IMR-90 (cell line): ENCODE data around the gene PCDHB10. TPM values are rescaled to one million over a fixed set of nuclear protein-coding genes. Genes with fewer than 3 reads are reported as not detected.

ENCODE experiments used
- ATAC-seq: fragments of 200-7000 bp; cut with Tn5 transposase; 2 replicates; pipeline ENCODE4 v1.9.1; 2020; ENCODE audit warnings: low read depth, mild to moderate bottlenecking, moderate library complexity
- BruUV-seq: library from RNA; stranded (reverse); fragments of 400-500 nt; replicated peaks from 2 replicates; lab custom pipeline; 2021; lab: Mats Ljungman, UMichigan
- CTCF ChIA-PET: fragments of 300-600 bp; formaldehyde crosslinking; extraction: SDS; loops from one replicate; lab custom pipeline; 2021; ENCODE audit warnings: antibody characterized with exemption; lab: Yijun Ruan, JAX
- POLR2A ChIA-PET: fragments of 300-600 bp; sonication (Branson Sonifier 250); formaldehyde crosslinking; loops from one replicate; lab custom pipeline; 2022; ENCODE audit warnings: antibody characterized with exemption; ENCODE audit not compliant: unreplicated experiment; lab: Charles Lee
- DNase-seq: peaks from one replicate; pipeline ENCODE4 v3.0.0; 2013
- H2AFZ ChIP-seq: replicated peaks from 2 replicates; pipeline ENCODE3; 2013; ENCODE audit warnings: low read length, mild to moderate bottlenecking; ENCODE audit not compliant: poor library complexity
- H2AK5ac ChIP-seq: 2 replicates; pipeline ENCODE4 v1.6.1; 2013; ENCODE audit warnings: low read depth, low read length, inconsistent platforms
- H2AK9ac ChIP-seq: replicated peaks from 2 replicates; pipeline ENCODE3; 2013; ENCODE audit warnings: mild to moderate bottlenecking, low read depth, low read length, moderate library complexity; ENCODE audit not compliant: poor library complexity
- H2BK120ac ChIP-seq: 2 replicates; pipeline ENCODE4 v1.6.1; 2013; ENCODE audit warnings: low read depth, low read length, inconsistent platforms
- H2BK15ac ChIP-seq: 3 replicates; pipeline ENCODE4 v1.6.1; 2013; ENCODE audit warnings: low read depth, low read length, inconsistent platforms
- H2BK20ac ChIP-seq: 2 replicates; pipeline ENCODE4 v1.6.1; 2013; ENCODE audit warnings: low read depth, mild to moderate bottlenecking, inconsistent platforms, low read length, moderate library complexity
- H2BK5ac ChIP-seq: 2 replicates; pipeline ENCODE4 v1.6.1; 2013; ENCODE audit warnings: mild to moderate bottlenecking, low read depth, low read length, inconsistent platforms; ENCODE audit not compliant: poor library complexity, severe bottlenecking
- H3K14ac ChIP-seq: replicated peaks from 2 replicates; pipeline ENCODE4 v1.6.1; 2013; ENCODE audit warnings: low read depth, low read length, inconsistent platforms
- H3K18ac ChIP-seq: 2 replicates; pipeline ENCODE4 v1.6.1; 2013; ENCODE audit warnings: low read depth, low read length, control low read depth
- H3K23ac ChIP-seq: 2 replicates; pipeline ENCODE4 v1.6.1; 2013; ENCODE audit warnings: low read depth, low read length, inconsistent platforms
- H3K27ac ChIP-seq: 2 replicates; pipeline ENCODE4 v1.5.1; 2013; ENCODE audit warnings: mild to moderate bottlenecking, control low read depth, low read length; ENCODE audit not compliant: insufficient read depth
- H3K27me3 ChIP-seq: 2 replicates; pipeline ENCODE4 v1.6.1; 2013; ENCODE audit warnings: low read length; ENCODE audit not compliant: control insufficient read depth, insufficient read depth
- H3K36me3 ChIP-seq: 2 replicates; pipeline ENCODE4 v1.6.1; 2013; ENCODE audit warnings: low read length, mixed read lengths; ENCODE audit not compliant: control insufficient read depth, insufficient read depth
- H3K4ac ChIP-seq: 2 replicates; pipeline ENCODE4 v1.6.1; 2013; ENCODE audit warnings: low read depth, low read length, inconsistent platforms
- H3K4me1 ChIP-seq: 2 replicates; pipeline ENCODE4 v1.6.1; 2013; ENCODE audit warnings: low read length, mixed read lengths; ENCODE audit not compliant: control insufficient read depth, insufficient read depth
- H3K4me2 ChIP-seq: 2 replicates; pipeline ENCODE4 v1.6.1; 2013; ENCODE audit warnings: low read depth, mild to moderate bottlenecking, control low read depth, low read length, moderate library complexity
- H3K4me3 ChIP-seq: 2 replicates; pipeline ENCODE4 v1.5.1; 2013; ENCODE audit warnings: low read depth, mild to moderate bottlenecking, control low read depth, low read length, moderate library complexity; ENCODE audit not compliant: insufficient read depth
- H3K56ac ChIP-seq: 2 replicates; pipeline ENCODE4 v1.6.1; 2013; ENCODE audit warnings: low read length, inconsistent platforms; ENCODE audit not compliant: insufficient read depth; ENCODE audit errors: extremely low read depth
- H3K79me1 ChIP-seq, 2 experiments: 2 replicates each; pipeline ENCODE4 v1.6.1; 2013; ENCODE audit warnings: low read length in 2 of 2, inconsistent platforms in 1 of 2, low read depth in 1 of 2
- H3K9ac ChIP-seq: 2 replicates; pipeline ENCODE4 v1.6.1; 2013; ENCODE audit warnings: low read depth, low read length, control low read depth
- H3K9me1 ChIP-seq: 2 replicates; pipeline ENCODE4 v1.6.1; 2013; ENCODE audit warnings: low read length, inconsistent platforms; ENCODE audit not compliant: insufficient read depth
- H3K9me3 ChIP-seq: 2 replicates; pipeline ENCODE4 v1.6.1; 2013; ENCODE audit warnings: low read length; ENCODE audit not compliant: control insufficient read depth, insufficient read depth
- H4K20me1 ChIP-seq: 2 replicates; pipeline ENCODE4 v1.6.1; 2013; ENCODE audit warnings: low read length, inconsistent platforms; ENCODE audit not compliant: insufficient read depth
- H4K5ac ChIP-seq: 2 replicates; pipeline ENCODE4 v1.6.1; 2013; ENCODE audit warnings: mild to moderate bottlenecking, low read depth, low read length, control low read depth
- H4K8ac ChIP-seq, 2 experiments: 2 replicates each; pipeline ENCODE4 v1.6.1; 2013; ENCODE audit warnings: low read depth in 2 of 2, low read length in 2 of 2, control low read depth in 1 of 2, inconsistent platforms in 1 of 2
- H4K91ac ChIP-seq: 2 replicates; pipeline ENCODE4 v1.6.1; 2013; ENCODE audit warnings: low read depth, low read length, inconsistent platforms; ENCODE audit not compliant: insufficient read depth
- CTCF ChIP-seq: conservative IDR thresholded peaks from 2 replicates; pipeline ENCODE4 v1.5.1; 2012; ENCODE audit warnings: mild to moderate bottlenecking, low read depth, low read length, improper control_type of control experiment
- MAFK ChIP-seq: IDR thresholded peaks from 2 replicates; pipeline ENCODE4 v1.6.1; 2012; ENCODE audit warnings: low read depth, low read length, improper control_type of control experiment
- NFE2L2 ChIP-seq: fragments of 150-350 bp; IDR thresholded peaks from 2 replicates; pipeline ENCODE4 v1.6.1; 2016; ENCODE audit warnings: low read depth, mild to moderate bottlenecking, low read length
- RAD21 ChIP-seq: IDR thresholded peaks from 2 replicates; pipeline ENCODE4 v1.6.1; 2012; ENCODE audit warnings: low read length, improper control_type of control experiment
- RCOR1 ChIP-seq: IDR thresholded peaks from 2 replicates; pipeline ENCODE4 v1.6.1; 2012; ENCODE audit warnings: mild to moderate bottlenecking, low read length, improper control_type of control experiment; ENCODE audit not compliant: insufficient replicate concordance
- WGBS, 2 experiments: methylation state at CpG; one replicate each; pipeline versions ENCODE4 v1.1.5 to v1.1.7; 2013; ENCODE audit warnings: missing lambda C conversion rate in 2 of 2; ENCODE audit not compliant: insufficient read length in 1 of 2; ENCODE audit errors: extremely low coverage in 2 of 2; 5-methylcytosine and 5-hydroxymethylcytosine counted together
- dilution Hi-C: fragments of 300-500 bp; cut with HindIII; formaldehyde crosslinking; loops from one replicate; pipeline ENCODE4 v1.14.3; 2018; ENCODE audit warnings: low sequenced_read_pairs; ENCODE audit not compliant: unreplicated experiment
- in situ Hi-C: fragments of 300-500 bp; cut with MboI; formaldehyde crosslinking; loops from 3 replicates; pipeline ENCODE4 v1.14.3; 2019; ENCODE audit warnings: low sequenced_read_pairs, inconsistent platforms, mixed read lengths
- intact Hi-C: fragments of 100-400 bp; cut with micrococcal nuclease; formaldehyde crosslinking; loops from 2 replicates; pipeline ENCODE4 v1.10.0; 2022
- polyA plus RNA-seq, 3 experiments: library from polyadenylated mRNA; depleted of rRNA; stranded (reverse); fragments of >200 nt; gene quantifications; 2 replicates each; pipeline ENCODE4 v1.2.3, GENCODE V29; 2012; ENCODE audit warnings: low replicate concordance in 1 of 3
- total RNA-seq: library from RNA; depleted of rRNA; stranded (reverse); fragments of >200 nt; gene quantifications from 2 replicates; pipeline ENCODE4 v1.2.3, GENCODE V29; 2012

Gene PCDHB10
- total and polyA plus RNA-seq, 2 of the 4 experiments (the other 2 are of a cell fraction) = 0.18 to 0.22 TPM

GRCh38 chr5:141150224-141150992 is 41.7 kb upstream of the PCDHB10 start (continued):
- no peak for TF ChIP-seq CTCF

GRCh38 chr5:141150993-141151325 is 41.2 kb upstream of the PCDHB10 start:
- Histone ChIP-seq H3K14ac (no peak overlapping the region), H3K79me1 (no peaks in the 10 kb centered on the region), H3K27me3 (no peaks in the 10 kb centered on the region), H3K9me3 (peaks cover 15% of the 10 kb centered on the region; the same call in 1 of the 2 replicates), H3K56ac (no peak overlapping the region), H3K9me1 (no peaks in the 10 kb centered on the region), H2BK120ac (no peak overlapping the region), H3K9ac (no peak overlapping the region), H3K4me2 (no peak overlapping the region), H2BK15ac (no peak overlapping the region), H2AK9ac (no peak overlapping the region), H3K36me3 (no peaks in the 10 kb centered on the region), H2AFZ (peak overlapping the region; percentile 11), H4K8ac (no peak overlapping the region), H3K18ac (no peak overlapping the region), H4K20me1 (no peaks in the 10 kb centered on the region), H3K4me1 (no peaks in the 10 kb centered on the region), H2BK5ac (no peak overlapping the region), H3K23ac (no peak overlapping the region), H3K27ac (no peak overlapping the region), H3K4me3 (no peak overlapping the region), H2AK5ac (no peak overlapping the region), H2BK20ac (no peak overlapping the region), H4K91ac (no peak overlapping the region), H3K4ac (no peak overlapping the region), H4K5ac (no peak overlapping the region)
- intact Hi-C loops (no loop called here), in situ Hi-C loops (no loop called here), dilution Hi-C loops (no loop called here)
- ChIA-PET CTCF (no interaction called here), POLR2A (no interaction called here)
- BruUV-seq = no TSS peak
- no peak for DNase-seq
- TF ChIP-seq MAFK (no peak), RAD21 (no peak), NFE2L2 (no peak), RCOR1 (no peak)
- ATAC-seq = no peak
- 40% methylated on average over 6 of the region's 13 CpGs; no CpG with 5 or more reads in 1 of the 2 experiments for WGBS, 2 experiments
